ENCODE measurements around the gene PTPRU.
"Not testable (repeated sequence)": the region's sequence is repeated elsewhere in the genome, so short reads cannot be mapped to it uniquely, and the experiment has no call there.

DNA sequence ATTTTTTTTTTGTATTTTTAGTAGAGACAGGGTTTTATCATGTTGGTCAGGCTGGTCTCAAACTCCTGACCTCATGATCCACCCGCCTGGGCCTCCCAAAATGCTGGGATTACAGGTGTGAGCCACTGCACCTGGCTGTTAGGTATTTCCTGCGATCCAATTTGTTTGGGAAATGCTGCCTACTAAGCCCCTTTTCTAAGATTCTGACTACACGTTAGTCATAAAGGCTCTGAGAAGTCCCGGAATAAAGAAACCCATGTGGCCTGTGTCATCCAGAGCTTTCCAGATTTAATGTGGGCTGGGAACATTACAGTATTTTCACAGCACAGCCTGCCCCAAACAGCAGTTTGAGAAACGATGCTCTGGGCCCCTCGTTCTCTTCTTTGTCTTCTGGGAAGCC is 14.1 kb upstream of the PTPRU start:
- TF ChIP-seq, protein P1, sequence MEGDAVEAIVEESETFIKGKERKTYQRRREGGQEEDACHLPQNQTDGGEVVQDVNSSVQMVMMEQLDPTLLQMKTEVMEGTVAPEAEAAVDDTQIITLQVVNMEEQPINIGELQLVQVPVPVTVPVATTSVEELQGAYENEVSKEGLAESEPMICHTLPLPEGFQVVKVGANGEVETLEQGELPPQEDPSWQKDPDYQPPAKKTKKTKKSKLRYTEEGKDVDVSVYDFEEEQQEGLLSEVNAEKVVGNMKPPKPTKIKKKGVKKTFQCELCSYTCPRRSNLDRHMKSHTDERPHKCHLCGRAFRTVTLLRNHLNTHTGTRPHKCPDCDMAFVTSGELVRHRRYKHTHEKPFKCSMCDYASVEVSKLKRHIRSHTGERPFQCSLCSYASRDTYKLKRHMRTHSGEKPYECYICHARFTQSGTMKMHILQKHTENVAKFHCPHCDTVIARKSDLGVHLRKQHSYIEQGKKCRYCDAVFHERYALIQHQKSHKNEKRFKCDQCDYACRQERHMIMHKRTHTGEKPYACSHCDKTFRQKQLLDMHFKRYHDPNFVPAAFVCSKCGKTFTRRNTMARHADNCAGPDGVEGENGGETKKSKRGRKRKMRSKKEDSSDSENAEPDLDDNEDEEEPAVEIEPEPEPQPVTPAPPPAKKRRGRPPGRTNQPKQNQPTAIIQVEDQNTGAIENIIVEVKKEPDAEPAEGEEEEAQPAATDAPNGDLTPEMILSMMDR (IDR thresholded peaks at IDR 0.05), result not testable (repeated sequence)
- not testable (repeated sequence) for TF ChIP-seq POLR2A (IDR thresholded peaks at IDR 0.05)

Data from esophagus squamous epithelium (tissue), 4 donors.